NCI-H446 (cell line): ENCODE measurements around the gene PRODH2.
"Not testable (repeated sequence)": the region's sequence is repeated elsewhere in the genome, so short reads cannot be mapped to it uniquely, and the experiment has no call there.

Experiments used
- DNase-seq, 2 experiments: peaks; one replicate each; lab custom pipeline; 2025; lab: John Stamatoyannopoulos, UW

PRODH2 gene

DNA sequence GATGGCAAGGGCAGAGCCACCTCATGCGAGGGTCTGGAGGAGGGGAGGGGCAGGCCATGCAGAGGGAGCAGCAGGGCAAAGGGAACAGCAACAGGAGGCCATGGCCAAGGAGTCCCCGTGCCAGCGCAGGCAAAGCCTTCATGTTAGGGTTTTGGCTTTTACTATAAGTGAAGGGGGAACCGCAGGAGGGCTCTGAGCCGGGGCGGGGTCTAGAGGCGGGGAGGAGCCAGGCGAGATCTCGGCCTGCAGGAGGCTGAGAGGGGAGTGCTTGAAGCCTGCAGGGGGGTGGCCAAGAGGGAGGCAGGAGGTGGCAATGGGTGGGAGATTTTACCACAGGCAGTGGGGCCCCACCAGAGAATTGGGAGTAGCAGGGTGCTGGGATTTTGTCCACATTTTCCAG lies 31.0 kb downstream of the PRODH2 start:
- no peak for DNase-seq

DNA sequence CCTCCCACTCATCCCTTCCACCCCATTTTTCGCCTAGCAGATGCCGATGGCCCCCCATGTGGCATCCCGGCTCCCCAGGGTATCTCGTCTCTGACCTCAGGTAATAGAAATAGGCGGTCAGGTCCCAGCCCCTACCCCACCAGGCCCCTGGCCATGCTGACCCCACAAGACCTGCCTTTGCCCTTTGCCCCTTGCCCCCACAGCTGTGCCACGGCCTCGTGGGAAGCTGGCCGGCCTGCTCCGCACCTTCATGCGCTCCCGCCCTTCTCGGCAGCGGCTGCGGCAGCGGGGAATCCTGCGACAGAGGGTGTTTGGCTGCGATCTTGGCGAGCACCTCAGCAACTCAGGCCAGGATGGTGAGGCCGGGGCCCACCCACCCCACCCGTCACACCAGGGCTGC lies 31.9 kb downstream of the PRODH2 start:
- DNase-seq, result no peak

GRCh38 chr19:35780058-35780457 lies 32.6 kb downstream of the PRODH2 start:
- no peak for DNase-seq

GRCh38 chr19:35779033-35779432 lies 33.6 kb downstream of the PRODH2 start:
- DNase-seq, result no peak

DNA sequence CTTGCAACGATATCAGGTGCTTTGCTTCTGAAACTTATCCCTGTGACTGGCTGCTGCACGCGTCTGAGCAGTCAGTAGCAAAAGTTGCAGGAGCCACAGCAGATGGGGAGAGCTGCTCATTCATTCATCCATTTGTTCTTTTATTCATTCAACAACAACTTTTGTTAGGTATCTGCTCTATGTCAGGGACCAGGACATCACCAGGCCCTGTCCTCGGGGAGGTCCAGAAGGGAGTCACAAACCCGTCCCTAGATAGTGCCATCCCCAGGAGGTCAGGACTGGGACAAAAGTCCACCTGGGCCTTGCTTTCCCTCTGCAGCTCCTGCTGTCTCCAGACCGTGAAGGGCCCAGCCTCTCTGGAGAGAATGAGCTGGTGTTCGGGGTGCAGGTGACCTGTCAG lies 34.7 kb downstream of the PRODH2 start:
- no peak for DNase-seq

GRCh38 chr19:35777086-35777841 lies 35.4 kb downstream of the PRODH2 start:
- no peak for DNase-seq

- no peak for DNase-seq
Measured at GRCh38 chr19:35776102-35776788, 36.4 kb downstream of the PRODH2 start.

GRCh38 chr19:35775298-35776101 lies 37.1 kb downstream of the PRODH2 start, which contains the start of gene ARHGAP33:
Gene ARHGAP33, plus strand, starts transcription at chr19:35775564. Its CDS starts 95 bp downstream, at chr19:35775659.
- peak; percentile 96 to 100 for DNase-seq

DNA sequence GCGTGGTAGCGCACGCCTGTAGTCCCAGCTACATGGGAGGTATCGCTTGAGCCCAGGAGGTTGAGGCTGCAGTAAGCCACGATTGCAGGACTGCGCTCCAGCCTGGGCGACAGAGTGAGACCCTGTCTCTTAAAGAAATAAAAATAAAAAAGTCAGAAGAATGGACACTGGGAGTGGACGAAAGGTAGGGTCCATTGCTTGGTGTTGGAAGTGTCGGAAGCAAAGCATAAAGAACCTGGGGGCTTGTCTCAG lies 37.7 kb downstream of the PRODH2 start:
- no peak for DNase-seq

DNA sequence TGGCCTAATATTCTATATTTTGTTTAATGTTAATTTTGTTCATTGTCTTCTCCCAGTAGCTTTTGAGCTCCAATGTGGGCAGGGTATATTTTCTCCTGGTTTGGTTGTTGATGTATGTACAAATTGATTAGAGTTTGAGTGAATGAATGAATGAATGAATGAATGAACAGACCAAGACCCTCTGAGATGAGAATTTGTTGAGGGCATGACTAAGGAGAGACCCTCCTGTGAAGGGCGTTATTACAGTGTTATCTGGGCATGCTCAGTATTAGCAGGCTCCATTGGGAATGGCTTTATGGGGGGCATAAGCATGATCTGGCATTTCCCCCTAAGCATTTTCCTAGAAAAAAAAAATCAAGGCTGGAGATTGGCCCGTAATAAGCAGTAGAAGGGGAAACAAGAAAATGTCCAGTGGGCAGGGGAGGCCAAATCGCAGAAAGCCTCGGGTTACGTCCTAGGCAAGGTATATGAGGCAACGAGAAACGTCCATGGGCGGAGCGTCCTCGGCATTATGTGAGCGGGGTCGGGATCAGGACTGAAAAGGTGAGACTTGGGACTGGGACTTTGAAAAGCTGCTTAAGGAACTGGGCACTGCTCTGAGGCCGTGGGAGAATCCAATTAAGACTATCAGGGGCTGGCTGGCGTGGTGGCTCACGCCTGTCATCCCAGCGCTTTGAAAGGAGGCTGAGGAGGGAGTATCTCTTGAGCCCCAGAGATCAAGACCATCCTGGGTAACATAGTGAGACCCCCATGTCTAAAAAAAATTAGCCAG lies 38.2 kb downstream of the PRODH2 start:
- no peak for DNase-seq

GRCh38 chr19:35773020-35773806 lies 39.4 kb downstream of the PRODH2 start:
- DNase-seq, result no peak

- not testable (repeated sequence) for DNase-seq
Measured at GRCh38 chr19:35772362-35772761, 40.3 kb downstream of the PRODH2 start.

DNA sequence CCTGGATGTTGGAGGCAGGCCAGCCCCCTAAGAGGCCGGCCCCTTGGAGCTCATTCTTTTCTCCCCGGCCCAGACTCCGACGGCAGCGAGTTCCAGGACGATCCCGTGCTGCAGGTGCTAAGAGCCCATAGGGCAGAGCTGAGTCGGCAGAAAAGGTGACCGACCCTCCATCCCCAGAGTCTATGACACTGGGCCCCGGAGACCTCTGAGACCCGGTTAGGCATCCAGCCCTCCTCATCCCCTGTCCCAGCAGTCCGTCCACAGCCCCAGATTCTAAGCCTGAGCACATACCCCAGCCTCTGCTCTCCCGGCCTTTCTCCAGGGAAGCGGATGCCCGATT lies 44.6 kb downstream of the PRODH2 start:
- no peak for DNase-seq

DNA sequence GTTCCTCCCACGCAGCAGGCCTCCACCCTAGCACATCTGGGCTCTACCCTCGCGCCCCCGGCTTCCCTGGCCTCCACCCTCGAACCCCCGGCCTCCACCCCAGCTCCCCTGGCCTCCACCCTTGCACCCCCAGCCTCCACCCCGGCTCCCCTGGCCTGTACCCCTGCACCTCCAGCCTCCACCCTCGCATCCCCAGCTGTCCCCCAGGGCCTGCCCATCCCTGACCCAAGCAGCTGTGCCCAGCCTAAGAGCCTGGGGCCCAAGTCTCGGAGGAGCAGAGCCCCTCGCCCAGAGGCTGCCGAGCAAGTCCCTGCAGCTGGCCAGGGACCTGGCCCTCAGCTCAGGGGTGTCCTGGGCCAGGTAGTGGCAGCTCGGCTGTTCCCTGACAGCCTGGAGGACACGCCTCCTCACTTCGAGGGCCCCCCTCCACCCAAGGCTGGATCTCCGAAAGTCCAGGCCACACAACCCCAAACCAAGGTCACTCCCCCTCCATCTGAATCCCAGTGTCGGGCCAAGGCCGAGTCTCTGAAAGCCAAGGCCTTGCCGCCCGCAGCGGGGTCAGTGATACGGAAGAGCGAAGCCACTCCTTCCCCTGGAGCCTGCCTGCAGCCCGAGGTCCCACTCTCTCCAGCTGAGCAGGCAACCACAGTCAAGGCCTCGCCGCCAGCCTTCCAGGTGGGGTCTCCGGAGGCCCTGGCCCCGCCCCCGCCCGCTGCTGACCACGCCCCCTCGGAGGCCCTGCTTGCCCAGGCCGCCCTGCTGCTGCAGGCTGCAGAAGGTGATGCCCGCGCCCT lies 45.2 kb downstream of the PRODH2 start:
- no peak for DNase-seq

- no peak for DNase-seq
Measured at GRCh38 chr19:35766571-35767104, 46.0 kb downstream of the PRODH2 start.

- DNase-seq, result no peak
Measured at GRCh38 chr19:35764432-35765315, 48.0 kb downstream of the PRODH2 start.

GRCh38 chr19:35760711-35761349 lies 51.8 kb downstream of the PRODH2 start:
- no peak for DNase-seq

DNA sequence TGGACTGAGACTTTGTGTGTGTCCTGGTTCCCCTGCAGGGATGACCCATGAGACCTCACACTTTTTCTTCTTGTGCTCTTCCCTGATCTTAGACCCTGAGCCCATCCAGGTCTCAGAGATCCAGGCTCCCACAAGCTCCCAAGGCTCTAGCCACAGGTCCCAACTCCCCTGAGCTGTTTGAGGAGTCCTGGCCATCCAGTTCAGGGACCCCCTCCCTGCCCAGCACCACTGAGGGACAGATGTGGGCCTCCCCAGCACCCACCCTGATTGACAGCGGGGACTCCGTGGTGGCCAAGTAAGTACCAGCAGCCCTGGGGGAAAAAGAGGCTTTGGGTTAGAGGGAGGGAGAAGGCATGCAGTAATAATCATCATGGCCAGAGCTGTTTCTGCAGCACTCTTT lies 52.9 kb downstream of the PRODH2 start:
- DNase-seq, result no peak
